ENCODE measurements around the gene UQCC2.

Gene UQCC2

DNA sequence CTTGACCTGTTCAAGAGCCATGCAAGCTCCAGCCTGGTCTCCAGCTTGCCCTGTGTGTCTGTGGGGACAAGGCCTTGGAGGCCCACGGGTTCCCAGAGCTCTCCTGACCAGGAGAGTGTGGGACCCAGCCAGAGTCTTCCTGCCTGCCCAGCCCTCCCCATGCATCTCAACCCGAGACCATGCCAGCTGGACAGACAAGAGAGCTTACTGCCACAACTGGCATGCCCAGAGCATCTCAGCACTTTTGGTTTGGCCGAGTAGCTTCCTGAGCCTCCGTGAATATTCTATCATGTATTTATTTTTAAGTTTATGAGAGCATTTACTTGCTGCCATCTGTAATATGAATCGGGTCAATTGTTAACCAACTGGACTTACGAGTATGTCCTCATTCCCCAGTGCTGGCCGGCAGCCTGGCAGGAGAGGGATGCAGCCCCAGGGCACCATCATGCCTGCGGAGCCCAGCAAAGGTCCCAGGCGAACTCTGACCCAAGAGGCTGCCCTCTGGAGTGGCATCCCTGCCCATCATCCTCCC is 20.3 kb upstream of the UQCC2 start:
- no peak for DNase-seq (ENCODE audit: low read depth)
- TF ChIP-seq, protein P1, sequence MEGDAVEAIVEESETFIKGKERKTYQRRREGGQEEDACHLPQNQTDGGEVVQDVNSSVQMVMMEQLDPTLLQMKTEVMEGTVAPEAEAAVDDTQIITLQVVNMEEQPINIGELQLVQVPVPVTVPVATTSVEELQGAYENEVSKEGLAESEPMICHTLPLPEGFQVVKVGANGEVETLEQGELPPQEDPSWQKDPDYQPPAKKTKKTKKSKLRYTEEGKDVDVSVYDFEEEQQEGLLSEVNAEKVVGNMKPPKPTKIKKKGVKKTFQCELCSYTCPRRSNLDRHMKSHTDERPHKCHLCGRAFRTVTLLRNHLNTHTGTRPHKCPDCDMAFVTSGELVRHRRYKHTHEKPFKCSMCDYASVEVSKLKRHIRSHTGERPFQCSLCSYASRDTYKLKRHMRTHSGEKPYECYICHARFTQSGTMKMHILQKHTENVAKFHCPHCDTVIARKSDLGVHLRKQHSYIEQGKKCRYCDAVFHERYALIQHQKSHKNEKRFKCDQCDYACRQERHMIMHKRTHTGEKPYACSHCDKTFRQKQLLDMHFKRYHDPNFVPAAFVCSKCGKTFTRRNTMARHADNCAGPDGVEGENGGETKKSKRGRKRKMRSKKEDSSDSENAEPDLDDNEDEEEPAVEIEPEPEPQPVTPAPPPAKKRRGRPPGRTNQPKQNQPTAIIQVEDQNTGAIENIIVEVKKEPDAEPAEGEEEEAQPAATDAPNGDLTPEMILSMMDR (conservative IDR thresholded peaks at IDR 0.05; ENCODE audit: low read length) = no peak
- no peak overlapping the region for H3K4me3 ChIP-seq (ENCODE audit: low read length)

DNA sequence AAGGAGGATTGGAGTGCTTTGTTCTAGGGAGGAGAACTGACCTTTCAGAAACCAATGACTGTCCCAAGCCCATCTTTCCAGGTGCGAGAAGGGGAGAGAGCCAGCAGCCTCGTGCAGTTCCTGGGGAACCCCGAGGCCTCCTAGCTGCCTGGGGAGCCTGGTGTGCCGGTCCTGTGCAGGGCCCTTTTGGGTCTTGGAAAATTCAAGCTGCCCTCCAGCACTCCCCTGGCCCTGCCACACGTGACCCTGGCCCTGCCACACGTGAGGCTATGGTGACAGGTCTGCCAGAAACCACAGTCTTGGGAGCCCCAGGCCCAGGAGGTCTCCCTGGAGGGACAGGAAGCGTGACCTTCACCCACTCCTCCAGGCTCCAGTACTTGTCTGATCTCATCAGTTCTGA is 19.5 kb upstream of the UQCC2 start:
- H3K4me3 ChIP-seq (ENCODE audit: low read length) = no peak overlapping the region
- no peak for DNase-seq (ENCODE audit: low read depth)
- TF ChIP-seq, protein P1 (conservative IDR thresholded peaks at IDR 0.05; ENCODE audit: low read length) = no peak

DNA sequence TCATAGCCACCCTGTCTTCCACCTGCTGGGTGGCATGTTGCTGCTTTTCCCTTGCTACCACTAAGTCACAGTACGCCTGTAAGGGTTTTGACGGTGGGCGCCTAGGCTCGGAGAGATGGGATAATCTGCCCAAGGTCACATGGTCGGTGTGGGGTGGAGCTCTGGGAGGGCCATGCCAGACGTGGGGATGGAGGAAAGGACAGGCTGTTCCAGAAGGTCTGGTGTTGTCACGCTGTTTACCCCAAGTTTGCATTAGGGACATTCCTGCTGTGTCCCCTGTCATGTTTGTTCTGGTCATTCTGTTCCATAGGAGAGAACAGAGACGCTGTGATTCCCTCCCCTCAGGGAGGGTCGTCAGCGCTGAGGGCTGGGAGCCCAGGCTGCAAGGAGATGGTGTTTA is 19.1 kb upstream of the UQCC2 start:
- DNase-seq (ENCODE audit: low read depth) = no peak
- H3K4me3 ChIP-seq (ENCODE audit: low read length) = no peak overlapping the region
- TF ChIP-seq, protein P1 (conservative IDR thresholded peaks at IDR 0.05; ENCODE audit: low read length) = no peak

DNA sequence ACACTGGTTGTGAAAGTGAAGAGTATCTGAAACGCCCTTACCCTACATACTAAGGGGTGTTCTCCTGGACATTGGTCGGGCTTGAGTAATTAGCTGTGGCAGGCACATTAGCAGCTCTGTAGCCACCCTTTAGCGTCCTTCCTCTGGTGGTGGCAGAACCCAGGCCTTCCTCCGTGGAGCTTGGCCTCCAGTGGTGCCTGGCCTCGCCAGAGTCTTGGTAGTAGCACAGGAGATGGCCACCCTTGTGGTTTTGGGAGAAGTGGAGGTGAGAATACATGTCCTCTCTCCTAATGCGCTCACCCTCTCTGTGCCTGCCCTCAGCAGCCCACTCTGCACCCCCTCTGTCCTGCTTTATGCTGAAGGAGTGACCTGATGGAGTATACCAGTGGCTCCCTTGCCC is 17.6 kb upstream of the UQCC2 start:
- no peak for DNase-seq (ENCODE audit: low read depth)
- no peak overlapping the region for H3K4me3 ChIP-seq (ENCODE audit: low read length)
- TF ChIP-seq, protein P1 (conservative IDR thresholded peaks at IDR 0.05; ENCODE audit: low read length) = no peak

DNA sequence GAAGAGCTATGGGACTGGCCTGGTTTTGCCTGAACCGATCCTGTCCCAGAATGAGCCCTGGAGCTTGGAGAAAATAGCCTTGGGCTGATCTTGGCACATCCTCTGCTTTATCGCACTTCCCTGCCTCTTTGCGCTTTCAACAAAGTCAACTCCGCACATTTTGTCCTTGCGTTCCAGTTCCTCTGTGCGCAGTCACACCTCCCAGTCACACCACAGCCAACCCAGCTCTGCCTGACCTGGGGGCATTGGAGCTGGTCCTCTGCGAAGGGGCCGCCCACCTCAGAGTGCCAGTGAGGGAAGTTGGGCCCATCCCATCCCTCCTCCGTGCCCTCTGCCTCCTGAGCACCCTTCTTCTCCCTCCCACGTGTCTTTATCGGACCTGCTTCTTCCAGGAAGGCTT is 16.9 kb upstream of the UQCC2 start:
- TF ChIP-seq, protein P1 (conservative IDR thresholded peaks at IDR 0.05; ENCODE audit: low read length) = no peak
- DNase-seq (ENCODE audit: low read depth) = no peak
- no peak overlapping the region for H3K4me3 ChIP-seq (ENCODE audit: low read length)

DNA sequence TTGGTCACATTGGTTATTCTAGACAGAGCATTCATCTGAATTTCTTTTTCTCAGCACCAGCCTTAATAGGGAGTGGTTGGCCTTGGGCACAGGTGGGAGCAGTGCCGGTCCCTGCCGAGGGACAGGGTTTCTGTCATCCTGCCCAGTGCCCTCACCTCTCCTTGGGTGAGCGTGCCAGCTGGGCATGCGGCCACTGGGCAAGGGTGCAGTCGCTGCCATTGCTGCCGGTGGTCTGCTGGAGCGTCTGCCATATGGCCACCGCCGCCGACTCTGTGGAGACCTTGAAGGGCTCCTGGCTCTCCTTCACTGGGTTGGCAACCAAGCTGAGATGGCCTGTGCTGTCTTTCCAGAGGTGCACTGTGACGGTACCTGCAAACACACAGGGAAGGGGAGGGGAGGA is 16.4 kb upstream of the UQCC2 start:
- TF ChIP-seq, protein P1 (conservative IDR thresholded peaks at IDR 0.05; ENCODE audit: low read length) = no peak

DNA sequence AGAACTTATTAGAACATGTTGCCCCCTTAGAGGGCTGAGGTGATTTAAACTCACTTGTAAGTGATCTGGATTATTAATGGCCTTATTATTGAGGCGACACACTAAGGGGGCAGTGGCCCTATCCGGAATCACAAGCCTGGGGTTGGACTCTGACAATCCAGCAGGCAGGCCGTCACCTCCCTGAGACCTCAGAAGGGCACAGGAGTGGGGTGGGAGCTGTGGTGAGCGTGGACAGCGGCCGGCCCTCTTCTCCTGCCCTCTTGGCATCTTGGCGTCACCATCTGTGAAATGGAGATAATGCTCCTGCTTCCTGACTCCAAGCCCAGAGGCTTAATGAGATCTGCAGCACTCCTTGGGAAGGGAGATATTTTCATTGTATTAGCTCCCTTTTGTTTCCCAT is 15.6 kb upstream of the UQCC2 start:
- DNase-seq (ENCODE audit: low read depth) = no peak
- H3K4me3 ChIP-seq (ENCODE audit: low read length) = no peak overlapping the region
- TF ChIP-seq, protein P1 (conservative IDR thresholded peaks at IDR 0.05; ENCODE audit: low read length) = no peak

More for the DNA sequence above, 16.4 kb upstream of the UQCC2 start:
- no peak for DNase-seq (ENCODE audit: low read depth)
- H3K4me3 ChIP-seq (ENCODE audit: low read length) = no peak overlapping the region
